NCI-H187 treated with DMSO at 0.1 percent for 48 hours (cell line): Measurements from ENCODE around the gene SERINC5.
"Not testable (repeated sequence)": the region's sequence is repeated elsewhere in the genome, so short reads cannot be mapped to it uniquely, and the experiment has no call there.

Experiments used
- DNase-seq: peaks from one replicate; lab custom pipeline; 2025; lab: John Stamatoyannopoulos, UW

SERINC5 gene

GRCh38 chr5:80170117-80170535 is 85.7 kb downstream of the SERINC5 start:
- no peak for DNase-seq

GRCh38 chr5:80168388-80169028 is 87.3 kb downstream of the SERINC5 start:
- no peak for DNase-seq

GRCh38 chr5:80165452-80165851 is 90.4 kb downstream of the SERINC5 start:
- DNase-seq = no peak

- no peak for DNase-seq
These were observed 94.7 kb downstream of the SERINC5 start for GRCh38 chr5:80161165-80161564.

GRCh38 chr5:80160242-80160641 is 95.6 kb downstream of the SERINC5 start:
- no peak for DNase-seq

- no peak for DNase-seq
These were observed 96.6 kb downstream of the SERINC5 start for GRCh38 chr5:80159133-80159815.

- no peak for DNase-seq
These were observed 99.7 kb downstream of the SERINC5 start for GRCh38 chr5:80156156-80156555.

- DNase-seq = no peak
These were observed 101.1 kb downstream of the SERINC5 start for GRCh38 chr5:80154749-80155148.

- not testable (repeated sequence) for DNase-seq
These were observed 101.6 kb downstream of the SERINC5 start for GRCh38 chr5:80154289-80154688.

GRCh38 chr5:80153586-80154126 is 102.2 kb downstream of the SERINC5 start:
- DNase-seq = no peak

GRCh38 chr5:80152778-80153177 is 103.1 kb downstream of the SERINC5 start:
- DNase-seq = no peak

GRCh38 chr5:80151890-80152289 is 104.0 kb downstream of the SERINC5 start:
- no peak for DNase-seq

GRCh38 chr5:80150731-80151130 is 105.1 kb downstream of the SERINC5 start:
- DNase-seq = no peak

GRCh38 chr5:80149161-80149609 is 106.7 kb downstream of the SERINC5 start:
- no peak for DNase-seq

- no peak for DNase-seq
These were observed 108.6 kb downstream of the SERINC5 start for GRCh38 chr5:80147119-80147815.

- no peak for DNase-seq
These were observed 109.8 kb downstream of the SERINC5 start for GRCh38 chr5:80146046-80146445.

GRCh38 chr5:80143491-80143890 is 112.4 kb downstream of the SERINC5 start:
- no peak for DNase-seq

GRCh38 chr5:80142996-80143395 is 112.9 kb downstream of the SERINC5 start:
- no peak for DNase-seq

- DNase-seq = no peak
These were observed 114.2 kb downstream of the SERINC5 start for GRCh38 chr5:80141681-80142080.

GRCh38 chr5:80141147-80141671 is 114.6 kb downstream of the SERINC5 start:
- DNase-seq = no peak

GRCh38 chr5:80140496-80140895 is 115.4 kb downstream of the SERINC5 start:
- no peak for DNase-seq

- DNase-seq = no peak
These were observed 116.3 kb downstream of the SERINC5 start for GRCh38 chr5:80139466-80139972.
